Natural killer cell (primary cell): ENCODE data around the gene TSHZ1. TPM values are rescaled to one million over a fixed set of nuclear protein-coding genes. Genes with fewer than 3 reads are reported as not detected.

Experiments used
- ATAC-seq, 3 donors: fragments of 150-1000 bp in 2 of 3; fragments of 200-7000 bp in 1 of 3; cut with Tn5 transposase; 1 replicate in 1 of 3; 2 replicates in 2 of 3; pipeline ENCODE4 v1.10.0; 2021; ENCODE audit warnings: mild to moderate bottlenecking in 2 of 3, moderate library complexity in 2 of 3
- DNase-seq, 2 donors: peaks; one replicate each; pipeline versions ENCODE4 v3.0.0 to v3.0.0-alpha.2; 2013 to 2021; ENCODE audit warnings: mixed read lengths in 1 of 2
- H3K27ac ChIP-seq: one replicate; pipeline ENCODE4 v1.5.1; 2013; ENCODE audit warnings: mild to moderate bottlenecking, low read length
- H3K27me3 ChIP-seq: one replicate; pipeline ENCODE4 v1.6.1; 2013; ENCODE audit warnings: low read length; ENCODE audit not compliant: control insufficient read depth, insufficient read depth
- H3K36me3 ChIP-seq: one replicate; pipeline ENCODE4 v1.6.1; 2013; ENCODE audit warnings: low read length; ENCODE audit not compliant: control insufficient read depth, insufficient read depth
- H3K4me1 ChIP-seq: one replicate; pipeline ENCODE4 v1.6.1; 2013; ENCODE audit warnings: low read length; ENCODE audit not compliant: control insufficient read depth, insufficient read depth
- H3K4me3 ChIP-seq: one replicate; pipeline ENCODE4 v1.5.1; 2013; ENCODE audit warnings: low read length
- H3K9me3 ChIP-seq: one replicate; pipeline ENCODE4 v1.6.1; 2013; ENCODE audit warnings: low read length; ENCODE audit not compliant: control insufficient read depth, insufficient read depth
- H3K27ac Mint-ChIP-seq, 2 donors: one replicate each; pipeline ENCODE4 v1.8.0; 2022; ENCODE audit warnings: mild to moderate bottlenecking in 2 of 2, mixed read lengths in 2 of 2, moderate library complexity in 1 of 2
- H3K27me3 Mint-ChIP-seq, 2 donors: one replicate each; pipeline ENCODE4 v1.8.0; 2022; ENCODE audit warnings: low read depth in 2 of 2, mixed read lengths in 2 of 2
- H3K36me3 Mint-ChIP-seq: one replicate; pipeline ENCODE4 v1.8.0; 2022; ENCODE audit warnings: mixed read lengths
- H3K4me1 Mint-ChIP-seq, 2 donors: one replicate each; pipeline ENCODE4 v1.8.0; 2022; ENCODE audit warnings: mixed read lengths in 2 of 2
- H3K4me3 Mint-ChIP-seq: one replicate; pipeline ENCODE4 v1.8.0; 2022; ENCODE audit warnings: mild to moderate bottlenecking, moderate library complexity, mixed read lengths
- H3K9me3 Mint-ChIP-seq, 2 donors: one replicate each; pipeline ENCODE4 v1.8.0; 2022; ENCODE audit warnings: mixed read lengths in 2 of 2
- CTCF ChIP-seq: fragments of 200-600 bp; IDR thresholded peaks from one replicate; pipeline ENCODE4 v1.8.0; 2022; ENCODE audit warnings: antibody characterized with exemption
- WGBS: methylation state at CpG from one replicate; pipeline ENCODE4 v1.1.7; 2013; ENCODE audit warnings: missing lambda C conversion rate; ENCODE audit not compliant: insufficient coverage; 5-methylcytosine and 5-hydroxymethylcytosine counted together
- intact Hi-C: fragments of 100-400 bp; cut with micrococcal nuclease; formaldehyde crosslinking; loops from one replicate; pipeline ENCODE4 v1.14.2; 2022
- total RNA-seq, 4 donors: library from RNA; stranded (reverse); fragments of 120-200 nt in 1 of 4; gene quantifications; one replicate each; pipeline versions ENCODE4 v1.2.3 to v1.2.4, GENCODE V29; 2013 to 2022

TSHZ1 gene
- total RNA-seq, 3 donors from 2014 or later (not counting 1 experiment from before 2014, with no cell fraction given) = 44.3 to 51.6 (median 44.8) TPM

GRCh38 chr18:75215663-75216062 is 5.1 kb downstream of the TSHZ1 start:
- H3K36me3 Mint-ChIP-seq = peaks cover 3% of the 10 kb centered on the region
- WGBS = 100% methylated on average over 2 of the region's 4 CpGs
- Histone ChIP-seq H3K27me3 (no peaks in the 10 kb centered on the region), H3K27ac (peak overlapping the region; percentile 95), H3K4me3 (no peak overlapping the region), H3K36me3 (no peaks in the 10 kb centered on the region), H3K4me1 (peaks cover 37% of the 10 kb centered on the region), H3K9me3 (no peaks in the 10 kb centered on the region)
- peak overlapping the region; percentile 67 for H3K4me3 Mint-ChIP-seq
- TF ChIP-seq CTCF = no peak
- ATAC-seq (no peak), DNase-seq (peak in 1 of 2 donors; percentile 19)
- intact Hi-C loops = loop anchor here (5.0 kb wide), 1 partner anchor 218 kb away; no protein-coding TSS in a partner anchor
- H3K27ac Mint-ChIP-seq = peak overlapping the region; percentile 89 to 95
- H3K4me1 Mint-ChIP-seq = peaks cover 77 to 80% of the 10 kb centered on the region in 2 donors
- H3K9me3 Mint-ChIP-seq = no peaks in the 10 kb centered on the region
- no peaks in the 10 kb centered on the region for H3K27me3 Mint-ChIP-seq

GRCh38 chr18:75216212-75216910 is 5.8 kb downstream of the TSHZ1 start:
- H3K27me3 Mint-ChIP-seq = no peaks in the 10 kb centered on the region
- intact Hi-C loops = loop anchor here (5.0 kb wide), 1 partner anchor 219 kb away; no protein-coding TSS in a partner anchor
- TF ChIP-seq CTCF = no peak
- 33% methylated on average over 5 of the region's 7 CpGs for WGBS
- peak overlapping the region; percentile 89 to 95 for H3K27ac Mint-ChIP-seq
- H3K4me1 Mint-ChIP-seq = peaks cover 77 to 78% of the 10 kb centered on the region in 2 donors
- H3K4me3 Mint-ChIP-seq = peak overlapping the region; percentile 78
- no peaks in the 10 kb centered on the region for H3K9me3 ChIP-seq
- no peaks in the 10 kb centered on the region for H3K27me3 ChIP-seq
- peak overlapping the region; percentile 4 for H3K4me3 ChIP-seq
- ATAC-seq (peak; percentile 74 to 85 (median 80)), DNase-seq (peak; percentile 22 to 79)
- H3K4me1 ChIP-seq = peaks cover 40% of the 10 kb centered on the region
- no peaks in the 10 kb centered on the region for H3K36me3 Mint-ChIP-seq
- no peaks in the 10 kb centered on the region for H3K9me3 Mint-ChIP-seq
- peak overlapping the region; percentile 95 for H3K27ac ChIP-seq
- no peaks in the 10 kb centered on the region for H3K36me3 ChIP-seq

GRCh38 chr18:75216911-75217689 is 6.5 kb downstream of the TSHZ1 start:
- Histone ChIP-seq H3K9me3 (no peaks in the 10 kb centered on the region), H3K36me3 (no peaks in the 10 kb centered on the region), H3K4me3 (peak overlapping the region; percentile 4), H3K4me1 (peaks cover 39% of the 10 kb centered on the region), H3K27ac (peak overlapping the region; percentile 95), H3K27me3 (no peaks in the 10 kb centered on the region)
- Mint-ChIP-seq H3K27me3 (no peaks in the 10 kb centered on the region), H3K27ac (peak overlapping the region; percentile 89 to 95), H3K4me3 (peak overlapping the region; percentile 78), H3K4me1 (peaks cover 83 to 84% of the 10 kb centered on the region in 2 donors), H3K9me3 (no peaks in the 10 kb centered on the region), H3K36me3 (no peaks in the 10 kb centered on the region)
- ATAC-seq = peak in 1 of 3 donors; percentile 6
- TF ChIP-seq CTCF = no peak
- no peak for DNase-seq
- 97% methylated on average over 7 of the region's 10 CpGs for WGBS
- intact Hi-C loops = loop anchor here (5.0 kb wide), 1 partner anchor 220 kb away; no protein-coding TSS in a partner anchor
